HUDEP-2 (cell line): Measurements from ENCODE around the gene TLK2.

Source experiments
- DNase-seq, 76 experiments: peaks; one replicate each; lab custom pipeline; 2025; ENCODE audit not compliant: unreplicated experiment in 76 of 76; lab: John Stamatoyannopoulos, UW

The TLK2 gene

DNA sequence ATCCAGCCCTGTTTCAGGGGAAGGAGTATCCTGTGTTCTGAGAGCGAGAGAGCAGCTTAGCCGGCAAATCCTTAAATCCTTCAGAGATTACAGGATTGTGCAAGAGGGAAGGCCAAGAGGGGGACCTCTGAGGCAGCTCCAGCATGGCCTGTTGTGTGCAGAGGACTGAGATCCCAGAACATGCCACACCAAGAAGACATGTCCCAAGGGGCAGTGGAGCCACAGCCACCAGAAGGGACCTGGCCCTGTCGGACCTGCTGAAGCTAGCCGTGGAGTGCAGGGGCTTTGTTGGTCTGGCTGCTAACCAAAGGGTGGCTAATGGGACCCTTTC, 147.2 kb downstream of the TLK2 start:
- DNase-seq = no peak

GRCh38 chr17:62626719-62627218, 148.1 kb downstream of the TLK2 start:
- no peak for DNase-seq

- DNase-seq = peak in 1 of 76 experiments; percentile 21
These were observed 148.7 kb downstream of the TLK2 start, which contains the start of gene MRC2 for GRCh38 chr17:62627219-62627903. Gene MRC2, plus strand, starts transcription at chr17:62627670. Its CDS starts 133 bp downstream, at chr17:62627803.

GRCh38 chr17:62627904-62628633, 149.4 kb downstream of the TLK2 start:
- DNase-seq = peak in 2 of 76 experiments; percentile 7 to 8

DNA sequence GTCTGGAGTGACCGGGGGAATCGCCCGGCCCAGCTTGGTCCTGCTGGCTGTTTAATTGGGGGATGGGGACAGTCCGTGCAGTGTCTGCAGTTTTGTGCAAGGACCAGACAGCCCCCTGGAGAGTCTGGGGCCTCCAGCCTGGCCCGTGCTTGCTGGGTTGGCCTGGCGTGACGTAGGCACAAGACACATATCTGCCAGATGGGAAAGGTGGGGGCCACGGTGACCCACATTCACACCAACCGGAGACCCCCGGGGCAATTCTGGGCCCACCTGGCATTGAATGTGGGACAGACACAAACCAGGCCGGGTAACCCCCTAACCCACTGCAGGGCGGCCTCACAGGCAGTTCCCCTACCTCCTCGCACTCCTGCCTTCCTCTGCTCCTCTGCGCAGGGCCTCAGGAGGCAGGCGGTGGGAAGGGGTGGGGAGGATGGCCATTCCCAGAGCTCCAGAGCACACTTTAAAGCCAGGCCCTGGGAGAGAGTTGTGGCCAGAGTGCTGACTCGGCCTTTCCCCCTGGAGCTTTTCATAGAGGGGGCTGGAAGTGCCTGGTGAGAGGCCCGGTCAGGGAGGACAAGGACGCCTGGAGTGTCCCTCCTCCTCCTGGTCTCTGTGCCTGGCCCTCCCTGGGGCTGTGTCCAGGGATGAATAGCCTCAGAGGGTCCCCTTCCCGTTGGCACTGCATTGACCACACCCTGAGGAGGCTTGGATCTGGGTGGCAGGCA, 150.4 kb downstream of the TLK2 start:
- DNase-seq = no peak

GRCh38 chr17:62629556-62630364, 151.1 kb downstream of the TLK2 start:
- no peak for DNase-seq

DNA sequence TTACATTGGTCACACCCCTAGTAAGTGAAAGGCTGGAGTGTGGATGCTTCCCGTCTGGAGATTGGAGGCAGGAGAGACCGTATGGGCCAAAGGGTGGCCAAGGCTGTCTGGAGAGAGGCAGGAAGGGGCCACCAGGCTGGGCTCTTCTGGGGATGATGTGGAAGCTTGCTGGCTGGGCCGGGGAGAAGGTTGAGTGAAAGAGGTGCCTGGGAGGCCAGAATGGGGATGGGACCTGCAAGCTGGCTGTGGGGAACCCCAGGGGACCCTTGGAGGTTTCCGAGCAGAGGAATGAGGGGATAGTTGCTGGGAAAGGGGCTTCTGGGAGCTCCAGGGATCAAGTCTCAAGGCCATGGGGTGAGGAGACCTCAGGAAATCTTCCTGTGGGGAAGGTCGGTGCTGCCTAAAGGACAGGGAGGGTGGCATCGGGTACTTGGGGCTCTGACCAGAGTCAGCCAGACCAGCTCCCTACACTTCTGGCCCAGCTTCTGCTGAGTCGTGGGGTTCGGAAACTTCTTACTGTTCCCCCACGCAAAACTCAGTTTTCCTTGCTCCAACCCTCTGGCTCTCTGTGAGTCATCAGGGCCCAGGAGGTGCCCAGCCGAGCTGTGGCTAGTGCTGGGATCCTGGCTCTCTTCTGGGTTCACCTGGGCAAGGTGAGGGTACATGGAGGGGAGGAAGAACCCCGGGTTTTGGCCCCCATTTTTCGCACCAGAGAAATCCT, 151.9 kb downstream of the TLK2 start:
- DNase-seq = no peak

DNA sequence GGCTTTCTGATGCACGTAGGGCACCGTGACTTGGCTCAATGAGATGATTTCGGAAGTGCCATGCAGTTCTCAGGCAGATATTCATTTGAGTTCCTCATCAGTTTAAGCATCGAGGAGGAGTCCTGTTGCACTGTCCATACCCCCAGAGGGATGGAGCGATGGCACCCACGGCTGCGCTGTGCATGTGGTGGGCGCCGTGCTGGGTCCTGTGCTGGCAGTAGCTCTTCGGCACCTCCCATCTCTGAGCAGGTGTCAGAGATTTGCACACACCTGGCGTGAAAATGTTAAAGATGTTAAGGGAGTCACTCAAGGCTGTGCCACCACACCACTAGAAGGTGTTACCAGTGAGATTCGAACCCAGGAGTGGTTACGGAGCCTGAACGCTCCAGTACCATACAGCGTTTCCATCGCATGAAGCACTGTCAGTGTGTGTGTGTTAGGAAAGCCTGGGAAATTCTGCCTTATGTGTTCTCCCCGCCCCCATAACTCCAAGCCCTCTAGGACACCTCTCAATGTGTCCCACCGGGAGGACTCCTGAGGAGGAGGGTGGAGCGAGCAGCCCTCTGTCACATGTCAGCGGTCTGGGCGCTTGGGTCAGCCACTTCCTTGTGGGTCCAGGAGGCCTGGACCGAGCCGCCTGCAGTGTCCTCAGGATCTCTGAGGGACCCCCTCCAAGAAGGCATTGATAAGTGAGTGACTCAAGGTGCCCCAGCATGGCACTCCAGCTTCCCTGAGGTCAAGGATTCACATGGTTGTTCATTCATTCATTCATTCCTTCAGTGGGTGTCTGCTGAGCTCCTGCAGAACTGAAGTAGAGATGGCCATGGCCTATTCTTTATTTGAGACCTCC, 152.7 kb downstream of the TLK2 start:
- no peak for DNase-seq

- DNase-seq = no peak
These were observed 153.6 kb downstream of the TLK2 start for GRCh38 chr17:62631936-62632924.

DNA sequence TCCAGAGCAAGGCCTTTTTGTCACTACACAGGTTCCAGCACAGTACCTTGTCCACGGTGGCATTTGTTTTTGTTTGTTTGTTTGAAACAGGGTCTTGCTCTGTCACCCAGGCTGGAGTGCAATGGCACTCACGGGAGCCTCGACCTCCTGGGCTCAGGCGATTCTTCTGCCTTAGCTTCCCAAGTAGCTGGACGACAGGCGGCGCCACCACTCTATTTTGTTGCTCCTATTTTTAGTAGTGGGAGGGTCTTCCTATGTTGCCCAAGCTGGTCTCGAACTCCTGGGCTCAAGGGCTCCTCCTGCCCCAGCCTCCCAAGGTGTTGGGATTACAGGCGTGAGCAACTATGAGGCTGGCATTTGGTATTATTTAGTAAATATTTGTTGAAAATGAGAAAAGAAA, 159.2 kb downstream of the TLK2 start:
- no peak for DNase-seq

- DNase-seq = no peak
These were observed 162.5 kb downstream of the TLK2 start for GRCh38 chr17:62641153-62641552.

DNA sequence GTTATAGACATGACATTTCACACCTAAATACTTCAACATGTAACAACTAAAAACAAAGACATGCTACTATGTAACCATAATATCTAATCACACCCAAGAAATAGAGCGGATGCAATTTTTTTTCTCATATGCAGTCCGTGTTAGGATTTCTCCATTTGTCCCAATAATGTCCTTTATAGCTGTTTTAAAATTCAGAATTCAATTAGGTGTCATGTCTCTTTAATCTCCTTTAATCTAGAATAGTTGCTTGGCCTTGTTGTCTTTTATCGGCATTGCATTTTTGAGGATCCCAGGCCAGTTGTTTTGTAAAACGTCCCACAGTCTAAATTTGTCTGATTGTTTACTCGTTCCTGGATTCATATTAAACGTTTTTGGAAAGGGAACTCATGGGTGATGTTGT, 163.3 kb downstream of the TLK2 start:
- DNase-seq = no peak

GRCh38 chr17:62643496-62643895, 164.9 kb downstream of the TLK2 start:
- DNase-seq = no peak

DNA sequence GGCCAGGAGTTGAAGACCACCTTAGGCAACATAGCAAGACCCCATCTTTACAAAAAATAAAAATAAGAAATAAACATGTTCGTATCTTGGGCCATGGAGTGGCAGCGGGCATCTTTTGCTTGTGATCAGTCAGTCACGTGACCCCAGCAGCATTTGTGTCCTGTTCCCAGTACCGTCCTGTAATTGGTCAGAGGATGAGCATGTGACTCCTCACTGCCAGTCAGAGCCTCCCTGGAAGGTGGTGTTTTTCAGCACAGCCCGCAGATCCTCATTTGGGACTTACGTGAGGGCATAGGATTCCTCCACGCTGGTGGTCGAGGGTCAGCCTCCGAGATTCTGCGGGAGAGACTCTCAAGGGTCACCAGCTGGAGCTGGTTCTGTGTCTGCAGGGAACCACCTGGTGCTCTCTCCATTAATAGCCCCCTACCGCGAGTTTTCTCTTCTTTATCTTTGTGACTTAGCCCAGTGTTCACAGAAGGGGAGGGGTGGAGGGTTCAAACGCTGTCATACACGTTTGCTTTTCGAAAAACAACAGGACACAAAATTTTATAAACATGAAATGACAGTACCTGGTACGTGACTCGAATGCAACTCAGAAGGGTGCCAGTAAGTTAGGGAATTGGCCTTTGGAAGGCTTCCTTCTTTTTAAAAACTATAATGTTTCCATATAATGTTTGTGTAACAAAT, 166.0 kb downstream of the TLK2 start:
- no peak for DNase-seq

DNA sequence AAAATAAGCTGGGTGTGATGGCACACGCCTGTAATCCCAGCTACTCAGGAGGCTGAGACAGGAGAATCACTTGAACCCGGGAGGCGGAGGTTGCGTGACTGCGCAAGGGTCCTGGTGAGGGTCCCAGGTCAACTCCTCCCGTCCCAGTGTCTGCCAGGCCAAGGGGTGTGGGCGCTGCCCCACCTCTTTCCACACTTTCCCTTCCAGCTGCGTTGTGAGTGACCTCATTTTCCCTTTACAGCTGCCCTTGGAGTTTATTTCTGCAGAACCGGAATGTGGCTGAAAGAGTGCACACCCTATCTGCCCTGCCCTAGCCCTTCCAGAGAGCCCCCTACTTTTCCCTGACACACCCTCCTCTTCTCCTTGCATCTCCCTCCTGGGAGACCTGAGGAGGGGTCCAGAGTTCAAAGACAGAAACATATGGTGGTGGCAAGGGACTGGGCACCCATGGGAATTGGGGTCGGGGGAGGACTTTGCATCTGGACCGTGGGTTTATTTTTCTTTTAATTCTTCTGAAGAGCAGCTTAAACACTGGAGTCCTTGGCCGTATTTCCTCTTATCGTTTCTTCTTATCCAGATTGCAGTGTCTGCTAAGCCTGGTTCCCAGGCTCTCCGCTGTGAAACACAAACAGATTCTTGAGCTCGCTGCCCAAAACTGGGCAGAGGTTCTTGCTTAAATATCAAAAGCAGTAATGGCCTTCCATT, 169.8 kb downstream of the TLK2 start:
- DNase-seq = no peak

DNA sequence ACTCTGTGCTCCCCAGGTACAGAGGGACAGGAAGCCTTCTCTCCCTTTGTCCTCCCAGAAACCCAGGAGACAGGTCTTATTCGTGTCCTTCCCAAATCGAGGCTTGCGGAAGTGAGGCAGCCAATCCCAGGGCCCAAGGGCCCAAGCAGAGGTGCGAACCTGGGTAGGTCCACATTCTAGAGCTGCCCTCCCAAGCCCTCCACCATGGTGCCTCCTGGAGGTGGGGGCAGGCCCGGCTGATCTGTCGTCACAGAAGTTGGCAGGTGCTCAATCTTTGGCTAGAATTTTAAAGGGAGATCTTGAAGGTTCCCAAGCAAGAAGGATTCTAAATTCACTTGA, 170.3 kb downstream of the TLK2 start:
- no peak for DNase-seq

DNA sequence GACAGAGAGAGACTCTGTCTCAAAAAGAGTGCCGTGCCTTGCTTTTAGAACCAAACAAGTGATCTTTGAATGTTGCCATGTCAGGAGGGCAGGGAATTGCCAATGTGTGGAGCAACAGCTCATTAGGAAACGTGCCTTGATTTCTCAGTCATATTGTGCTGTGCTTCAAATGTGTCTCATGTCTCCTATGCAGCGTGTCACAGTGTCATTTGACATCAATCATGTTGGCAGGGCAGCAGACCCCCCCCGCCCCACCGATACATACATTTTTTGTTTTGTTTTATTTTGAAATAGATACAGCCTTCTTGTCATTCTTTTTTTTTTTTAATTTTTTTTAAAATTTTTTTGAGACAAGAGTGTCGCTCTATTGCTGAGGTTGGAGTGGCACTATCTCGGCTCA, 170.9 kb downstream of the TLK2 start:
- DNase-seq = no peak
